GM21515 (cell line): Measurements from ENCODE around the gene ADGRL2.

Source experiments
- ATAC-seq: cut with Tn5 transposase; IDR thresholded peaks from one replicate; pipeline ENCODE4 v1.9.1; 2021; ENCODE audit not compliant: unreplicated experiment

ADGRL2 gene

GRCh38 chr1:81899214-81899821, 98.6 kb downstream of the ADGRL2 start:
- ATAC-seq = no peak

- ATAC-seq = no peak
These were observed 106.8 kb downstream of the ADGRL2 start for GRCh38 chr1:81907575-81907974.

GRCh38 chr1:81912383-81912782, 111.6 kb downstream of the ADGRL2 start:
- no peak for ATAC-seq

GRCh38 chr1:81915937-81916336, 115.2 kb downstream of the ADGRL2 start:
- no peak for ATAC-seq

GRCh38 chr1:81920245-81920740, 119.6 kb downstream of the ADGRL2 start:
- ATAC-seq = no peak

GRCh38 chr1:81920886-81921285, 120.2 kb downstream of the ADGRL2 start:
- ATAC-seq = no peak

GRCh38 chr1:81921344-81921743, 120.6 kb downstream of the ADGRL2 start:
- ATAC-seq = no peak

- ATAC-seq = no peak
These were observed 121.2 kb downstream of the ADGRL2 start for GRCh38 chr1:81921851-81922462.

GRCh38 chr1:81922955-81923354, 122.2 kb downstream of the ADGRL2 start:
- no peak for ATAC-seq

- no peak for ATAC-seq
These were observed 128.4 kb downstream of the ADGRL2 start for GRCh38 chr1:81929106-81929505.

- no peak for ATAC-seq
These were observed 136.1 kb downstream of the ADGRL2 start for GRCh38 chr1:81936853-81937252.

- ATAC-seq = no peak
These were observed 137.2 kb downstream of the ADGRL2 start for GRCh38 chr1:81937791-81938450.

GRCh38 chr1:81948495-81948894, 147.8 kb downstream of the ADGRL2 start:
- ATAC-seq = no peak

GRCh38 chr1:81949421-81949820, 148.7 kb downstream of the ADGRL2 start:
- ATAC-seq = no peak

- no peak for ATAC-seq
These were observed 149.3 kb downstream of the ADGRL2 start for GRCh38 chr1:81950037-81950436.

- ATAC-seq = no peak
These were observed 150.0 kb downstream of the ADGRL2 start for GRCh38 chr1:81950591-81951244.

- ATAC-seq = no peak
These were observed 153.8 kb downstream of the ADGRL2 start for GRCh38 chr1:81954534-81955020.

- ATAC-seq = no peak
These were observed 167.2 kb downstream of the ADGRL2 start for GRCh38 chr1:81967951-81968350.

- ATAC-seq = no peak
These were observed 169.7 kb downstream of the ADGRL2 start for GRCh38 chr1:81970416-81970815.

GRCh38 chr1:81974222-81974841, 173.6 kb downstream of the ADGRL2 start:
- no peak for ATAC-seq

GRCh38 chr1:81974883-81975555, 174.3 kb downstream of the ADGRL2 start:
- no peak for ATAC-seq
